ENCODE results near the gene VIPAS39.

- TF ChIP-seq POLR2A (IDR thresholded peaks at IDR 0.05): no peak
- TF ChIP-seq CTCF (IDR thresholded peaks at IDR 0.05): no peak
Measured at GRCh38 chr14:77503138-77503537, 45.7 kb upstream of the VIPAS39 start.

Data from body of pancreas (tissue), 4 donors.